Neural crest cell (in vitro differentiated cells): Measurements from ENCODE around the gene CDYL. TPM values are rescaled to one million over a fixed set of nuclear protein-coding genes. Genes with fewer than 3 reads are reported as not detected.

ENCODE experiments used
- DNase-seq: peaks from one replicate; pipeline ENCODE4 v3.0.0; 2021; ENCODE audit warnings: low read depth, mixed read lengths, low spot score
- H3K27ac Mint-ChIP-seq: one replicate; pipeline ENCODE4 v1.8.0; 2021; ENCODE audit warnings: mild to moderate bottlenecking, mixed read lengths; ENCODE audit not compliant: unreplicated experiment
- H3K27me3 Mint-ChIP-seq: 2 replicates; pipeline ENCODE4 v1.8.0; 2021; ENCODE audit warnings: low read depth, mild to moderate bottlenecking, mixed read lengths
- H3K36me3 Mint-ChIP-seq: 2 replicates; pipeline ENCODE4 v1.8.0; 2021; ENCODE audit warnings: low read depth, mild to moderate bottlenecking, mixed read lengths
- H3K4me1 Mint-ChIP-seq: 2 replicates; pipeline ENCODE4 v1.8.0; 2021; ENCODE audit warnings: mixed read lengths
- H3K4me3 Mint-ChIP-seq: one replicate; pipeline ENCODE4 v1.8.0; 2021; ENCODE audit warnings: mild to moderate bottlenecking, mixed read lengths
- H3K9me3 Mint-ChIP-seq: 2 replicates; pipeline ENCODE4 v1.8.0; 2021; ENCODE audit warnings: mixed read lengths
- long read RNA-seq: library from polyadenylated mRNA; unstranded; transcript quantifications from one replicate; pipeline ENCODE4 v2.0.0, GENCODE V29; 2020
- total RNA-seq: library from RNA; stranded (reverse); gene quantifications from 2 replicates; pipeline ENCODE4 v1.2.1, GENCODE V29; 2021
- TF ChIP-seq, protein P1 (sequence below): fragments of 200-600 bp; sonication (generic); conservative IDR thresholded peaks from 2 replicates; pipeline ENCODE4 v1.5.0; 2021; ENCODE audit warnings: antibody characterized with exemption, mild to moderate bottlenecking

CDYL gene, protein sequence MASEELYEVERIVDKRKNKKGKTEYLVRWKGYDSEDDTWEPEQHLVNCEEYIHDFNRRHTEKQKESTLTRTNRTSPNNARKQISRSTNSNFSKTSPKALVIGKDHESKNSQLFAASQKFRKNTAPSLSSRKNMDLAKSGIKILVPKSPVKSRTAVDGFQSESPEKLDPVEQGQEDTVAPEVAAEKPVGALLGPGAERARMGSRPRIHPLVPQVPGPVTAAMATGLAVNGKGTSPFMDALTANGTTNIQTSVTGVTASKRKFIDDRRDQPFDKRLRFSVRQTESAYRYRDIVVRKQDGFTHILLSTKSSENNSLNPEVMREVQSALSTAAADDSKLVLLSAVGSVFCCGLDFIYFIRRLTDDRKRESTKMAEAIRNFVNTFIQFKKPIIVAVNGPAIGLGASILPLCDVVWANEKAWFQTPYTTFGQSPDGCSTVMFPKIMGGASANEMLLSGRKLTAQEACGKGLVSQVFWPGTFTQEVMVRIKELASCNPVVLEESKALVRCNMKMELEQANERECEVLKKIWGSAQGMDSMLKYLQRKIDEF
- total RNA-seq, result 54.2 and 60.6 TPM in 2 replicates
- long read RNA-seq, partial matches to known transcripts, result 8 of 13 reads
- long read RNA-seq, other reads (novel, unspliced or antisense), result 4 of 13 reads

DNA sequence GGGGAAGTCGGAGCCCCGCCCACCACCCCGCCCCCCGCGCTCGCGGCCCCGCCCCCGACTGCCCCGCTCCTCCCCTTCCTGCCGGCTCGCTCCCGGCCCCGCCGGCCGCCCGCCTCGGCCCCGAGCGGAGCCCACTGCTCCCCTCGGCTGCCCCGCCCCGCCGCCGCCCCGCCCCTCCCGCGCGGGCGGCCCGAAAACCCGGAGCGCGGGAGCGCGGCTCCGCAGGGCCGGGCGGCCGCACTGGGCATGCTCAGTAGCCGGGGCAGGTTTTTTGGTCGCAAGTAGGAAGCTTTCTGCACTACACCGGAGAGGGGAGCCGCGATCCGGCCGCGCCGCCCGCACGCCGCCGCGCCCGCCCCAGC lies at the start of gene CDYL:
Gene CDYL (plus strand): TSS at position 274 of the 362 bp plus-strand sequence. CDS start 380 bp downstream, outside the sequence.
- Mint-ChIP-seq H3K9me3 (peaks cover 15% of the 10 kb centered on the region), H3K36me3 (peaks cover 13% of the 10 kb centered on the region), H3K4me3 (peak within 1 kb of the TSS; percentile 86), H3K4me1 (peaks cover 37% of the 10 kb centered on the region), H3K27me3 (peaks cover 42% of the 10 kb centered on the region), H3K27ac (no peak within 1 kb of the TSS)
- DNase-seq, result peak; percentile 79
- TF ChIP-seq, protein P1, sequence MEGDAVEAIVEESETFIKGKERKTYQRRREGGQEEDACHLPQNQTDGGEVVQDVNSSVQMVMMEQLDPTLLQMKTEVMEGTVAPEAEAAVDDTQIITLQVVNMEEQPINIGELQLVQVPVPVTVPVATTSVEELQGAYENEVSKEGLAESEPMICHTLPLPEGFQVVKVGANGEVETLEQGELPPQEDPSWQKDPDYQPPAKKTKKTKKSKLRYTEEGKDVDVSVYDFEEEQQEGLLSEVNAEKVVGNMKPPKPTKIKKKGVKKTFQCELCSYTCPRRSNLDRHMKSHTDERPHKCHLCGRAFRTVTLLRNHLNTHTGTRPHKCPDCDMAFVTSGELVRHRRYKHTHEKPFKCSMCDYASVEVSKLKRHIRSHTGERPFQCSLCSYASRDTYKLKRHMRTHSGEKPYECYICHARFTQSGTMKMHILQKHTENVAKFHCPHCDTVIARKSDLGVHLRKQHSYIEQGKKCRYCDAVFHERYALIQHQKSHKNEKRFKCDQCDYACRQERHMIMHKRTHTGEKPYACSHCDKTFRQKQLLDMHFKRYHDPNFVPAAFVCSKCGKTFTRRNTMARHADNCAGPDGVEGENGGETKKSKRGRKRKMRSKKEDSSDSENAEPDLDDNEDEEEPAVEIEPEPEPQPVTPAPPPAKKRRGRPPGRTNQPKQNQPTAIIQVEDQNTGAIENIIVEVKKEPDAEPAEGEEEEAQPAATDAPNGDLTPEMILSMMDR, result no peak

DNA sequence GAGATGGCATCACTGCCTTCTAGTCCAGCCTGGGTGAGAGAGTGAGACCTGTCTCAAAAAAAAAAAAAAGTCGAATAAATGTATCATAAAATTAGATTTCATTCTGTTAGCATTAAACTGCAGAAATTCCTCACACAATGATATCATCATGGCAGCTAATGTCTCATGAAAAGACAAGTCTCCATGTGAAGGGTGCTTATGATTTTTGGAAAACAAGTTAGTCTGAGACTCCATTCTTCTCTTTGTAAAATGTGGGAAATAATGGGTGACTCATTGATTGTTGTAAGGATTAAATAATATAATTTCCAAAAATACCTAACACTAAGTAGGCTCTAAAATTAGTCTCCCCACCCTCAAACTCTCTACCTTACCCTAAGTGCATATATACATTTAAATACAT lies 49.6 kb upstream of the CDYL start:
- no peak for DNase-seq
- Mint-ChIP-seq H3K9me3 (no peaks in the 10 kb centered on the region), H3K4me1 (peaks cover 16% of the 10 kb centered on the region), H3K4me3 (no peak overlapping the region), H3K27me3 (no peaks in the 10 kb centered on the region), H3K27ac (no peak overlapping the region), H3K36me3 (no peaks in the 10 kb centered on the region)
- TF ChIP-seq, protein P1, result no peak

DNA sequence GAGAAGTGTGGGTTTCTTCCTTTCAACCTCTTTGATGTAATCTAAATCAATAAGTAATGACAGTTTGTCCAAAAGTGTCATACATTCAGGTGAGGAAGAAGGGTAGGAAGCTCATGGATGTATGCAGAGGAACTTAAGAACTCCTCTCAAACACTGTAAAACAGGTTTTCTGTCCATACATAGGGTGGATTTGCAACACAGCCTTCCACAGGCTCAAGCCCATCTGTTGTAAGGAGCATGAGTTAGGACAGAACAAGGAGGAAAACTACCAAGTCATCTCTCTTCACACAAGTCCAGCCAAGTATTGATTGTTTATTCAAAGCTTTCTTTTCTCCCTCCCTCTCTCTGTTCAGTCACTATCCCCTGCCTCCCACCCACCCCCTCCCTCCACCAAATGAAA lies 49.0 kb upstream of the CDYL start:
- Mint-ChIP-seq H3K36me3 (no peaks in the 10 kb centered on the region), H3K27ac (no peak overlapping the region), H3K4me3 (no peak overlapping the region), H3K27me3 (no peaks in the 10 kb centered on the region), H3K4me1 (peaks cover 16% of the 10 kb centered on the region), H3K9me3 (no peaks in the 10 kb centered on the region)
- DNase-seq, result no peak
- TF ChIP-seq, protein P1, result no peak

DNA sequence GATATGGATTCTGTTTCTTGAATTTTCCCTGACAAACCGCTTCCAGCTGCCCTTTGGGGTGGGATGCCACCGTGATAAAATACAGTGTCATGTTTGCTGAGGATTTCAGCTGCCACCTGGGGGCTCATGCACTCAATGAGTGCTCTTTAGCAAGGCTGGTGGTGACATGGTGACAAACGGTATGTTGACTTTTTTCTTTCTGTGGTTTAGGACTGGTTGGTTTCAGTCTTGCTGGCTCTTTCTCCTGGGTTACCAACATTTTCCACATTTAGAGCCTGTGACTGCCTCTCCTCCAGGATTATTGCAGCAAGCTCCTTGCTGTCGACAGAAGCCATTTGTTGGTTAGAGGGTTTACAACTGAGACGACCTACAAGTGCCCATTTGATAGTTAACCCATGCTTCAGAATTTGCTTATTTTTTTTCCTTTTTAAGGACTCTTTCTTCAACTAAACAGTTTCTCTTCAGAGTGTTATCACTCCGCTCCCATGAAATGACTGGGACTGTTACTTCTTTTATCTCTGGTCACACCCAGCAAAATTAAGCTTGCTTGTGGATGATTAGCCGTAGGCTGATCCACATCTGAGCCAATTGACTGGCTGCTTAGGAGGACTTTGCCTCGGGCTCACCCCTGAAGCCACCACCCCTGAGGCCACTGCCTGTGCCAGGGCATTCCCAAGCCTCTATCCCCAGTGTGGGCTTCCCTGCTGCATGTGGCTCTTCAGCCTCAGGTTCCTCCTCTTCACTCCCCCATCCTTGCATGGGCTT lies 48.4 kb upstream of the CDYL start:
- TF ChIP-seq, protein P1, result no peak
- DNase-seq, result no peak
- H3K36me3 Mint-ChIP-seq, result no peaks in the 10 kb centered on the region
- no peak overlapping the region for H3K4me3 Mint-ChIP-seq
- H3K9me3 Mint-ChIP-seq, result no peaks in the 10 kb centered on the region
- no peak overlapping the region for H3K27ac Mint-ChIP-seq
- H3K27me3 Mint-ChIP-seq, result no peaks in the 10 kb centered on the region
- peaks cover 20% of the 10 kb centered on the region for H3K4me1 Mint-ChIP-seq

DNA sequence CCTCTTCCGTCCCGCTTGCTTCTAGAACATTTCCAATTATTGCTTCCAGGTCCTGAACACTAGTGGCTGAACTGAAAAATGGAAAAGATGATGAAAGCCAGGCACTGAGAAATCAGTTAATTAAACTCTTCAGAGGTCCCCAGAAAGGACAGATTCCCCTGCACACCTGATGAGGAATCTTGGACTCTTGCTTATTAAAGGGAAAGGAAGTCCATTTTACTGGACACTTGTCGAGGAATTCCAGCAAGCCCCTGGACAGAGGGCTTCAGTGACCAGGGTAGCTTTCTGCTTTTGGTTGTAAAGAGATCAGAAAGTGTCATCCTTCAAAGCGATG lies 47.8 kb upstream of the CDYL start:
- no peak for DNase-seq
- peaks cover 20% of the 10 kb centered on the region for H3K4me1 Mint-ChIP-seq
- H3K36me3 Mint-ChIP-seq, result no peaks in the 10 kb centered on the region
- no peak overlapping the region for H3K4me3 Mint-ChIP-seq
- H3K27me3 Mint-ChIP-seq, result no peaks in the 10 kb centered on the region
- no peaks in the 10 kb centered on the region for H3K9me3 Mint-ChIP-seq
- TF ChIP-seq, protein P1, result no peak
- no peak overlapping the region for H3K27ac Mint-ChIP-seq
